GM19043 (cell line): ENCODE results near the gene TMC5.
"Not testable (repeated sequence)": the region's sequence is repeated elsewhere in the genome, so short reads cannot be mapped to it uniquely, and the experiment has no call there.

Source experiments
- ATAC-seq: cut with Tn5 transposase; IDR thresholded peaks from one replicate; pipeline ENCODE4 v1.9.1; 2021; ENCODE audit warnings: low read depth; ENCODE audit not compliant: unreplicated experiment

The TMC5 gene

DNA sequence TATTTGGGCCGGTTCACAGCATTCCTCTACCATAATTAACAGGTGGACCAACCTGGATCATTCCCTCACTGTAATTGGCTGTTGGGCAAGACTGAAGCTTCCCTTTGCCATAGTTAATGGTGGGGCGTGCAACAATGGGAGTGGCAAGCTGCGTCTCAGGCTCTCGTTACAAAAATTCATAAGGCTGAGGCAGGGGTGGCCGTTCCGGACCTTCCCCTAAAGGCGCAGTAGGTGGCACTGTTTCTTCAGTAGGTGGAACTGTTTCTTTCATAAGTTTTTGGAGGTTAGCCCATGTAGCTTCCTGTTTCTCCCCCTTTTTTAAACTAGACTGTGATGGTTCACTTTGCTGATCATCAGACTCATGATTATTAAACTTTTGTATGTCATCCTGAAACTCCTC, 17.0 kb upstream of the TMC5 start:
- no peak for ATAC-seq

DNA sequence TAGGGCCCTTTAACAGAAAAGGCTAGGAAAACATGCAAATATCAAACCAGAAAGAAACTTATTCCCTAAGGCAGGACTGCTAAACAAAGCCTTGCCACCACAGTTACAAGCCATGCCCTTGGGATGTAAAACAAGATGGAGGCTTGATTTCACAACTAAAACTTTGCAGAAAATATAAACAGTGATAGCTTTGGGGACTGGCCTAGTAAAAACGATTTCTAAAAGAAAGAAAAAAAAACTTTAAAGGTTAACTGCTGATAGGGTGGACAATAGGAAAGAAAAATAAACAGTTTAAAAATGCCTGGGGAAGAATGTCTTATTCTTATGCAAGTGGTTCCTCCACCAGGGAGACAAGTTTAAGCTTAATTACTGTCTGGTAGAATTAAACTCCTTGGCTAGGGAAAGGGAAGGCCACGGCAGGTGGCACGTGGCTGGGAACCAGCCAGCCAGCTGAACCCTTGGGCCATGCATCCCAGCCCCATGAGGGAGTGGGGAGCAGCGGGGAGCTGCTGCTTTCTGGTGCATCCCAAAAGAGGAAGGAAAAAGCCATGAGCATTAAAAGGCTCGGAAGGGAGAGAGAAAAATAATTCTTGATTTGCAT, 10.7 kb upstream of the TMC5 start:
- no peak for ATAC-seq

DNA sequence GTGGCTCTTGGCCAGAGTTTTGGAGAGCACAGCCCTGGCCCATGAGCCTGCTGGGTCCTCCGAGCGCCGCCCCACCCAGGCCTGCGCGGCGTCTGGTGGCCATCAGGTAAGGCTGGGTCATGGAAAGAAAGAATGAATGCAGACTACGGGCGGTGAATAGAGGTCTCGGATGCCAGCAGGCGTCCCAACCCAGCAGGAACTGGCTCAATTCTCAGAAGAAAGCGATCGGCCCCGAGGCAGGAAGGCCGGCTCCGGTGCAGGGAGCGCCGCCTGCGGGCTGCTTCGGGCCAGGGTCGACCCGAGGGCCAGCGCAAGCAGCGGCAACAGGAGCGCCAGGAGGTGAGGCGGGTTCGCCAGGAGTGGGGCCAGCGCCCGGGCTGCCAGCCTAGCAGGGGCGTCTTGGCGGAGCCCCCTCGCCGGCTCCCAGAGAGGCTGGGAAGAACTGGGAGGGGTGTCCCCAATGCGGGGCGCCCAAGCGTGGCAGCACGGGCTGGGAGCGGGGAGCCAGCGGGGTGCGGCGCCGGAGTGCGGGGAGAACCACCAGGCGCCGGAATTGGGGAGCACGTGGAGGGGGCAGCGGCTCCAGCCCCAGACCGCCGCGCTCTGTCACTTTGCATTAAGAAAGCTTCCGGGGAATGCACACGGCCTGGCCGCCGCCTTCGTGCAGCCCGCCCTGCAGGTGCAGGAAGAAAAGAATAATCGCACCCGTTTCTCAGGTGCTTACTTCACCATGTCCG, 7.1 kb upstream of the TMC5 start:
- no peak for ATAC-seq

DNA sequence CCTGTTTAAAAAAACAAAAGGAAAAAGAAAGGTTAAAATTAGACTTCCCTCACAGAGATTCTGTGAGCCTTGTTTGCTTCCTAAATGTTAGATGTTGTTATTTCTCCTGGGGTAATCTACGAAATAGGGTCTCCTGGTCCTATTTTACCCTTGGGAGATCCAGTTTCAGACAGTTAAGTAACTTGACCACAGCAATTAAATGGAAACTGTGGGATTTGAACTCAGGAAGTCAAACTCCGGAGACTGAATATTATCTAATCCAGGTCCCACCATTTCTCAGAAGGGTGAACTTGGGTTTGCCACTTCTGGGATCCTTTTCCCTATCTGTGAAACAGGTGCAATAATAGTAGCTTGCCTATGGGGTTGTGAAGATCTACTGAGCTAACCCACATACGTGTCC, 6.4 kb upstream of the TMC5 start:
- ATAC-seq: no peak

DNA sequence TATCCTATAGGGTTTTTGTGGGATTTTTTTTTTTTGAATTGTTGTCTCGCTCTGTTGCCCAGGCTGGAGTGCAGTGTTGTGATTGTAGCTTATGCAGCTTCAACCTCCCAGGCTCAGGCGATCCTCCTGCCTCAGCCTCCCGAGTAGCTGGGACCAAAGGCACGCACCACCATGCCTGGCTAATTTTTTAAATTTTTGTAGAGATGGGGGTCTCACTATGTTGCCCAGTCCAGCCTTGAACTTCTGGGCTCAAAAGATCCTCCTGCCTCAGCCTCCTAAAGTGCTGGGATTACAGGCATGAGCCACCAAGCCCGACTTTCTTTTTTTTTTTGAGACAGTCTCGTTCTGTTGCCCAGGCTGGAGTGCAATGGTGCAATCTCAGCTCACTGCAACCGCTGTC, 5.6 kb upstream of the TMC5 start:
- not testable (repeated sequence) for ATAC-seq

DNA sequence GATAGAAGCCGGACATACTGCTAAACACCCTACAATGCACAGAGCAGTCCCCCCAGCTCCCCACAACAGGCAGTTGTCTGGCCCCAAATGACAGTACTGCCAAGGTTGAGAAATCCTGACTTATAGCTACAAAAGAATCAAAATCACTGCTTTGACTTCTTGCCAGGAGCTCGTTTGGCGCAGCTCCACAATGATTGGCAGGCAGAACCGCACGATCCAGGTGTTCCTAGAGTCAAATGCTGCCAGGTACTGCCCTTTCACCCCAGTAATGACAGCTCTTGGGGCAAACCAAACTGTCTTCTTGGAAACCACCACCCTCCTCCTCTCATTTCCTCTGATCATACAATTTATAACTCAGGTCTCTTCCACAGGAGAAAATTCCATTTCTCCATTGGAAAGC, 2.2 kb upstream of the TMC5 start:
- no peak for ATAC-seq

DNA sequence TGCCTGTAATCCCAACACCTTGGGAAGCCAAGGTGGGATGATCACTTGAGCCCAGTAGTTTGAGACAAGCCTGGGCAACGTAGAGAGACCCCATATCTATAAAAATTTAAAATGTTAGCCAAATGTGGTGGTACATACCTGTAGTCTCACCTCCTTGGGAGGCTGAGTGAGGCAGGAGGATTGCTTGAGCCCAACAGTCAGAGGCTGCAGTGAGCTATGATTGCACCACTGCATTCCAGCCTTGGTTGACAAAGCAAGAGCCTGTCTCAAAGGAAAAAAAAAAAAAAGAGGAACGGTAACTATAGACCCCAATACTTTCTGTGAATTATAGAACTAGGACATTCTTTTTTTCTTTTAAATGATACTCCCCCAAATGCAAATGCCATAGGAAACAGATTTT, 1.8 kb upstream of the TMC5 start:
- no peak for ATAC-seq

DNA sequence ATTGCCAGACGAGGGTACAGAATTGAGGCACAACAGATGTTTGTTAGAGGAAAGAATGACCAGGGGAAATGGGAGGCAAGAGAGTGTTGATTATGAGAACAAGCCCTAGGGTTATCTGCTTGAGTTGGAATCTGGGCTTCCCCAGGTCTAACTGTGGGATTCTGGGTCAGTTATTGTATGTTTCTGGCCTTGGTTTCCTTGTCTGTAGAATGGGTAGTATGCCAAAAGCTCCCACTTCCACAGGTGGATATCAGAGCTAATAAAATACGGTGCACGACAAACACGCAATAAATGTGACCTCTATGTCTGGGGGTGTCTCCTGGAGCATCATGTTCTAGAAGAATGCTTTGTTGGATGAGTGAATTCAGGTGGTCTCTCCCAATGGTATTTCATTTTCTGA, 517 bp downstream of the TMC5 start:
- ATAC-seq: no peak

DNA sequence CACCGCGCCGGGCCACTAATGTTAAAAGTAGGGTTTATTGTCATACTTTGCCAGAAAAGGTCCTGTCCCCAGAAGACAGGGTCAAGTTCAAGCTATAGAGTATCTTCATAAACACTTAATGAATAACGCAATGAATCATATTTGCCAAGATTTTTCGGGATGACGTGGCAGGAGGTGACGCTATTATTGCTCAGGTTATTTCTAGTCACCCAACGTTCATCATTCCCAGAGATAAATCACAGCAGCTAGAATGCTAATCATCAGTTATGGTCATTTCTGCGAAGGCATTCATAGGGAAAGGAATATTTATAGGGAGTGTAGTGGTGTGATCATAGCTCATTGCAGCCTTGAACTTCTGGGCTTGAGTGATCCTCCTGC, 2.0 kb downstream of the TMC5 start:
- ATAC-seq: no peak

DNA sequence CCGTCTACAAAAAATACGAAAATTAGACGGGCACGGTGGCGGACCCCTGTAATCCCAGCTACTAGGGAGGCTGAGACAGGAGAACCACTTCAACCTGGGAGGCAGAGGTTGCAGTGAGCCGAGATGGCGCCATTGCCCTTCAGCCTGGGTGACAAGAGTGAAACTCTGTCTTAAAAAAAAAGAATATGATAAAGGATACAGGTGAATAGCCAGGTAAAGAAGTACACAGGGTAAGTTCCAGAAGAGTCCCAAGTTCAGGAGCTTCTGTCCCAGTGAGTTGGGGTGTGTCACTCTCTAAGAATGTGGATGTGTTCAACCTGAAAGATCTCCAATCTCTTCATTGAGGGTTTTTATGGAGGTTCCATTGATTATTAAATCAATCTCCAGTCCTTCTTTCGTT, 6.8 kb downstream of the TMC5 start:
- ATAC-seq: no peak

DNA sequence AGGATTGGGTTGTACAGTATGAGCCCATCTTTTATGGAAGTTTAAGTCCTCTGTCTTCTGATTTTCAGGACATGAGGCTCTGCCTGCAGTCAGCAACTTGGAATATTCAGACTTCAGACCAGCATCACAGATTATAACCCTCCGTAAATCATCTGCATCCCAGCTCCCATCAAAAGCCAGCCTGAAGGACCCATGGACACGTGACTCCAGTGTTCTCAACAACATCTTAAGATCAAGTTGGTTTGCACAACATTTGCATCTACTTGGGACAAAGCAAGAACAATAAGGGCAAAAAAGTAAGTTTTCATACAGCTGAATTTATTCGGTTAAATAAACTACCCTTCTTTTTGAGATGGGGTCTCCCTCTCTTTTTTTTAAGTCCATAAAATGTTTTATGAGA, 12.7 kb downstream of the TMC5 start:
- no peak for ATAC-seq

DNA sequence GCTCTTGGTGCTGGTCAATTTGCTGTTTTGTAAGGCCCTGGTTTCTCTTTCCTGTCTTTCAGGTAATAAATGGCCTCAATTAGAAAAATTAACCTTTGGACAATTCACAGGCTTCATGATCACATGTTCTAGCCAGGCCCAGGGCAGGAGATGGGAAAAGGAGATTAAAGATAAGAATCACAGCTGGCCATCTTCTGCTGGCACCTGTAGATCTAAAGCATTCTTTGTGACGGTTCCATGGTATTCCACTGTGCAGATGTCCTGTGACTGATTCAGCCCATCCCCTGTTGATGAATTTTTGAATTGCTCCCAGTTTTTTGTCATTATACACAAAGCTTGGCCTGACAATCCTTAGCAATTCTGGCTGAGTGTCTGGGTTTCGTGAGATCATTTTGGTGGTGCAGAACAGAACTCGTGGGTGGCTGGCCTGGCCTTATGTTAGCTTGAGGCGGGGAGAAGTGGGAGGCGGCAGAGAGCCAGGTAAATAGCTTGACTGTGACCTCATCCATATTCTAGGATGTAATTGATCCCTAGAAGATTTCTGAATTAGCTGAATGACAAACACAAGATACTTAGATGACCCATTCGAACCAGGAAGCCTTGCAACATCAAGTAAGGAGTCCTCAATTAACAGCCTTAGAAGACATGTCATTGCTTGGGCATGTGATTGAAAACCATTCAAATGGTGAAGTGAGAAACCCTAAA, 14.1 kb downstream of the TMC5 start:
- no peak for ATAC-seq

DNA sequence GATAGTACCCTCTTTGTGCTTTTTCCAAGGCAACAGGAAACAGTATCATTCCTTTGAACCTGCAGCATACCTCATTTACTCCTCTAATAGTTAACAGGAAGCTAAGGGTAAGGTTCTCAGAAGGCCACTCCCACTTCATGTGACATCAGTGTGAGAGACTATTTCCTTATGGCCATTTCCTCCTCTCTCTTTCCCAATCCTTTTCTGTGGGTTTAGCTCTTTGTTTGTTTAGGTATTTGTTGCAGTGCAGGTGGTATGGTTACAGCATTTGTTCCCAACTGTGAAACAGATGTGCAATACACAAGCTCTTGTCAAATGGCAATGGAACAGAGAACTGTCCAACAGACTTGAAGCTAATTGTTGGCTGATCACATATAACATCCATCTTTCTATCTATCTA, 14.7 kb downstream of the TMC5 start:
- ATAC-seq: no peak

DNA sequence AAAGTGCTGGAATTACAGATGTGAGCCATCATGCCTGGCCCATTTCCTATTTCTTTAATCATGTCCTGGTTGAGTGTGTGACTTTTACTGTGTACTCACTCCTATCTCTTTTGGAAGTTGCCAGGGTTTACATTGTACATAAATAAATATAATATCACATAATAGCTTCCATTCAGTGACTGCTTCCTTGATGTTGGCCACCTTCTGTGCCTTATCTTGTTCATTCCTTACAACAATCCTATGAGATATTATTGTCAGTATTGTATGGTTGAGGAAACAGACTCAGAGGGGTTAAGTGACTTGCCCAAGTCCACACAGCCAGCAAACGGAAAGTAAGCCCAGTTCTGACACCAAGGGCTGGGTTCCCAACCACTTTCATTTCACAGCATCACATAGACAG, 16.9 kb downstream of the TMC5 start:
- ATAC-seq: no peak

DNA sequence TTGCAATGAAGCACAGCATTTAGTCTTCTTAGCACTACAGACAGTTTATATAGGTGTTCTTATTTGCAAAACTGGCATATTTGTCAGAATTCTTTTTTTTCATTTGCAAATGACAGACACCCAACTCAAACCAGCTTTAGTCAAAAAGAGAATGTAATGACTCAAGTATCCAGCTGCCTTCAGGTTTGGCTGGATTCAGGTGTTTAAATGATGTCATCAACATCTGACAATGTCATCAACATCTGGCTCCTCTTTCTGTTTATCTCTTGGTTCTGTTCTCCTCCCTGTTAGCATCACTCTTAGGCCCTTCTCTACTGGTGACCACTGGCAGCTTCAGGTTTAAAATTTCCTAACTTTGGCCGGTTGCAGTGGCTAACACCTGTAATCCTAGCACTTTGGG, 18.9 kb downstream of the TMC5 start:
- ATAC-seq: no peak

DNA sequence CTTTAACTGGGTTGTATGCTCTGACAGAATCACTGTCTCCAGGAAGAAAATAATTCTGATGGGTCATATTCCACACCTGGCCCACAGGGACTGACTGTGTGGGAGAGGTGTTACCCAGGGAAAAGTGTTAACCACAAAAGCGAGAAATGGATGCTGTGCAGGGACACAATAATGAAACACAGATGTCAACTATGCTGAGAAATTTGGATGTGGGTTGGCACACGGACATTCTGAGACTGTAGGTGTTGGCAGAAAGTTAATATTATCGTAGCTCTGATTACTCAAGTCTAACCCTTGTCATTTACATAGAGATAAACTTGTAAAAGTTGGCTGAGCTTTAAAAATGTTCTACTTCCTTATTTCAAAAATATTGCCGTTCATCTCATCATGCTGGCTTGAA, 19.6 kb downstream of the TMC5 start:
- ATAC-seq: no peak

DNA sequence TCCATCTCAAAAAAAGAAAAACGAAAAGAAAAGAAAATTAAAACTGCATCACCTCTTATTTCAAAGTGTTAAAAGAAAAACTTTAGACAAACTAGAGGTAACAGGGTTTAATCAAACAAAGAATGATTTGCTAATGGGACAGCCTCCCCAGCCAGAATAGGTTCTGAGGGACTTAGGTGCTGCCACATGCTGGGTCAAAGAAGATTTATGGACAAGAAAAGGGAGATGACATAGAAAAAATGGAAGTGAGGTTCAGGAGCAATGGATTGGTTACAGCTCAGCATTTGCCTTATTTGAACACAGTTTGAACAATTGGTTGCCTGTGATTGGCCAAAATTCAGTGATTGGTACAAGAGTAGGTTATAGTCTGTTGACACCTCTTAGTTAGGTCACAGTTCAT, 21.1 kb downstream of the TMC5 start:
- ATAC-seq: no peak

DNA sequence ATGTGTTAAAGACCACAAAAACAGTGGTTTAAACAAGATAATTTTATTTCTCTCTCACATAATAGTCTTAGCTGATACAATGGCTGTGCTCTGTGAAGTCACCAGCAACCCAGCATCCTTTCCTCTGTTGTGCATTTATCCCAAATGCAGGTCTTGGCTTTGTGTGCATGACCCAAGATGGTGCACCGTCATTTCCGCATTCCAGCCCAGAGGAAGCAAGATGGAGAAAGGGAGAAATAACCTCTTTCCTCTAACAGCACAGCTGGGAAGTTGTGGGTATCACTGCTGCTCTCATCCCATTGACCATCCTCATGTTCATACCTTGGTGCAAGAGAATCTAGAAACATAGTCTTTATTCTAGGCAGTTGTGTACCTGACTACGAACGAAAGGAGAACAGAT, 21.8 kb downstream of the TMC5 start:
- ATAC-seq: no peak

DNA sequence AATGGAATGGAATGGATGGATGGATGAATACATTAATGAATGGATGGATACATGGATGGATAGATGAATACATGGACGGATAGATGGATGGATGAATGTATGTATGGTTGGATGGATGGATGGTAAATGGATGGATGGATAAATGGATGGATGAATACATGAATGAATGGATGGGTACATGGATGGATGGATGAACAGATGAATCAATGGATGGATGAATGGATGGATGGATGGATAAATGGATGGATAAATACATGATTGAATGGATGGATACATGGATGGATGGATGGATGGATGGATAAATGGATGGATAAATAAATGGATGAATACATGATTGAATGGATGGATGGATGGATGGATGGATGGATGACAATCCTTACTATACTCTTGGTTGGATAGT, 26.0 kb downstream of the TMC5 start:
- ATAC-seq: no peak

DNA sequence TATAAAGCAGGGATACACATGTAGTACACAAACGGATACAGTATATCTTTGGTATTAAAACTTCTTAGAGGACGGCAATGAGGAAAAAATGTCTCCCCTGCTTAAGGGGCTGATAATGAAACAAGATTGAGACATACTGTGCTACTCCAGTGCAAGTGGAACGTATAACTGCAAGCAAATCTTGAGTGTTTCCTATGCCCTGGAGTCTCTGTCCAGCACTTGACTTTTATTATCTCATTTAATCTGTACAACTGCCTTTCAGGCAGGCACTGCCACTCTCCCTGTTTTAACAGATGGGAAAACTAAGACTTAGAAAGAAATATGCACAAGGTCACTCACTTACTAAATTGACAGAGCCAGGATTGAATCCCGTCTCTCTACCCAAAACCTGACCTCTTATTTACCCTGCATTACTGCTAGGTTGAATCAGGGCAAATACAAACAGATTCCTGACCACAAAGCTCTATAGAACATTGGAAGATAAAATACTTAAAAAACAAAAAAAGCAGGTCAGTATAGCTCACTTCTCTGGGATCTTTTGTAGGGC, 28.7 kb downstream of the TMC5 start:
- ATAC-seq: no peak

DNA sequence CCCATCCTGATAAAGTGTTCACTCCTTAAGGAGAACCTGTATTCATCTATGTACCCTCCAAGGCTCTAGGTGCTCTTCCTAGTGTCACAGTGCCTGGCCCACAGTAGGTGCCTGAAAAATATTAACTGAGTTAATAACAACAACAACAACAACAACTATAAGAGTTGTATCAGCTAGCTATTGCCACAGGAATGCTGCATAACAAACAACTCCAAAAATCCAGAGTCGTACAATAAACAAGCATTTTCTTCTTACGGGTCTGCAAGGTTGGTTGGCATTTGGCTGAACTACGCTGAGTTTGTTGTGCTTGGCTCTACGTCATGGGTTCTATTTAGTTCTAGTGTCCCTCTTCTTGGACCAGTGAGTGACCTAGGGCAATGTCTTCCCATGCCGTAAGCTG, 29.2 kb downstream of the TMC5 start:
- ATAC-seq: no peak

DNA sequence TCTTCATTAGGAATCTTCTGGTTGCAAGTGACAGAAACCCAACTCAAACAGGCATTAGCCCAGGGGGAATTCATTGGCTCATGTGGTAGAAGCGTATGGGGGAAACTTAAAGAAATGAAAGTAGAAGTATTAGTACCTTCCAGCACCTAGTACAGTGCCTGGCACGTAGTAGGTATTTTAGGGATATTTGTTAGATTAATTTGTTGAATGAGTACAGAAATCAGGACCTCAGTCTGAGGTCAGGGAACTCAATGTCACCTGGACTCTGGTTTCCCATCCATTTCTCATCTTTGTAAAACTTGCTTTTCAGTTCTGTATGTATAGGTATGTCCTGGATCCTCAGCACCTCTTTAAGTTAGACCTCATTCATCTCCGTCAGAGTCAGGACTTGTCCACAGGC, 32.5 kb downstream of the TMC5 start:
- no peak for ATAC-seq
